HG02852 (cell line): ENCODE data around the gene CELA3B.
"Not testable (repeated sequence)": the region's sequence is repeated elsewhere in the genome, so short reads cannot be mapped to it uniquely, and the experiment has no call there.

Experiments used
- ATAC-seq: cut with Tn5 transposase; IDR thresholded peaks from one replicate; pipeline ENCODE4 v1.9.1; 2021; ENCODE audit warnings: mild to moderate bottlenecking, moderate library complexity; ENCODE audit not compliant: unreplicated experiment

Gene CELA3B

GRCh38 chr1:21974699-21975098 is 2.1 kb upstream of the CELA3B start:
- ATAC-seq, result not testable (repeated sequence)

- not testable (repeated sequence) for ATAC-seq
These were observed 1.5 kb upstream of the CELA3B start for GRCh38 chr1:21975296-21975695.

- ATAC-seq, result not testable (repeated sequence)
These were observed 1.4 kb downstream of the CELA3B start for GRCh38 chr1:21978209-21978608.

GRCh38 chr1:21980515-21981220 is 3.8 kb downstream of the CELA3B start:
- ATAC-seq, result not testable (repeated sequence)

- not testable (repeated sequence) for ATAC-seq
These were observed 4.4 kb downstream of the CELA3B start for GRCh38 chr1:21981253-21981652.

GRCh38 chr1:21982122-21982521 is 5.3 kb downstream of the CELA3B start:
- ATAC-seq, result not testable (repeated sequence)

- not testable (repeated sequence) for ATAC-seq
These were observed 6.7 kb downstream of the CELA3B start for GRCh38 chr1:21983539-21983938.

GRCh38 chr1:21985893-21986292 is 9.1 kb downstream of the CELA3B start:
- not testable (repeated sequence) for ATAC-seq

GRCh38 chr1:21986386-21986785 is 9.6 kb downstream of the CELA3B start:
- ATAC-seq, result not testable (repeated sequence)

- not testable (repeated sequence) for ATAC-seq
These were observed 13.0 kb downstream of the CELA3B start for GRCh38 chr1:21989672-21990393.

- ATAC-seq, result not testable (repeated sequence)
These were observed 15.4 kb downstream of the CELA3B start for GRCh38 chr1:21992186-21992585.

- ATAC-seq, result not testable (repeated sequence)
These were observed 17.9 kb downstream of the CELA3B start for GRCh38 chr1:21994716-21995115.

GRCh38 chr1:21996663-21996970 is 19.8 kb downstream of the CELA3B start:
- ATAC-seq, result not testable (repeated sequence)

- not testable (repeated sequence) for ATAC-seq
These were observed 21.2 kb downstream of the CELA3B start for GRCh38 chr1:21997891-21998623.

- not testable (repeated sequence) for ATAC-seq
These were observed 21.9 kb downstream of the CELA3B start for GRCh38 chr1:21998624-21999294.

- ATAC-seq, result not testable (repeated sequence)
These were observed 22.8 kb downstream of the CELA3B start for GRCh38 chr1:21999645-22000044.

GRCh38 chr1:22001409-22001808 is 24.6 kb downstream of the CELA3B start, which contains the start of gene CELA3A:
Gene CELA3A (plus strand): TSS chr1:22001657. CDS start chr1:22001675, 18 bp downstream.
- ATAC-seq, result no peak

GRCh38 chr1:22002461-22002860 is 25.6 kb downstream of the CELA3B start:
- ATAC-seq, result not testable (repeated sequence)

- ATAC-seq, result not testable (repeated sequence)
These were observed 26.1 kb downstream of the CELA3B start for GRCh38 chr1:22002875-22003274.

GRCh38 chr1:22003959-22004358 is 27.1 kb downstream of the CELA3B start:
- not testable (repeated sequence) for ATAC-seq
